ENCODE results near the gene BPNT1.
"Not testable (repeated sequence)": the region's sequence is repeated elsewhere in the genome, so short reads cannot be mapped to it uniquely, and the experiment has no call there.

Gene BPNT1

GRCh38 chr1:220113136-220113695 lies 23.6 kb upstream of the BPNT1 start:
- Histone ChIP-seq H3K36me3 (ENCODE audit: control insufficient read depth, insufficient read depth, low read length) (peaks cover 75% of the 10 kb centered on the region), H3K27me3 (ENCODE audit: control insufficient read depth, insufficient read depth, low read length) (no peaks in the 10 kb centered on the region), H3K9ac (ENCODE audit: low read length) (no peak overlapping the region), H3K4me3 (ENCODE audit: low read depth, low read length) (no peak overlapping the region), H3K9me3 (ENCODE audit: control insufficient read depth, insufficient read depth, low read depth, low read length) (no peaks in the 10 kb centered on the region), H3K4me1 (ENCODE audit: control insufficient read depth, insufficient read depth, low read length) (no peaks in the 10 kb centered on the region), H3K27ac (ENCODE audit: low read depth, low read length) (no peak overlapping the region)

DNA sequence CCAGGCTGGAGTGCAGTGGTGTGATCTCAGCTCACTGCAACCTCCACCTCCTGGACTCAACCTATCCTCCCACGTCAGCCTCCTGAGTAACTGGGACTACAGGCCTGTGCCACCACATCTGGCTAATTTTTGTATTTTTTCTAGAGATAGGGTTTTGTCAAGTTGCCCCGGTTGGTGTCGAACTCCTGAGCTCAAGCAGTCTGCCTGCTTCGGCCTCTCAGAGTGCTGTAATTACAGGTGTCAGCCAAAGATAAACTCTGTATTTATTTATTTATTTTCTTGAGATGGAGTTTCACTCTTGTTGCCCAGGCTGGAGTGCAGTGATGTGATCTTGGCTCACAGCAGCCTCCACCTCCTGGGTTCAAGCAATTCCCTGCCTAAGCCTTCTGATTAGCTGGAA lies 23.0 kb upstream of the BPNT1 start:
- not testable (repeated sequence) for H3K4me1 ChIP-seq (ENCODE audit: control insufficient read depth, insufficient read depth, low read length); H3K4me3 ChIP-seq (ENCODE audit: low read depth, low read length)
- H3K36me3 ChIP-seq (ENCODE audit: control insufficient read depth, insufficient read depth, low read length) = peaks cover 76% of the 10 kb centered on the region

DNA sequence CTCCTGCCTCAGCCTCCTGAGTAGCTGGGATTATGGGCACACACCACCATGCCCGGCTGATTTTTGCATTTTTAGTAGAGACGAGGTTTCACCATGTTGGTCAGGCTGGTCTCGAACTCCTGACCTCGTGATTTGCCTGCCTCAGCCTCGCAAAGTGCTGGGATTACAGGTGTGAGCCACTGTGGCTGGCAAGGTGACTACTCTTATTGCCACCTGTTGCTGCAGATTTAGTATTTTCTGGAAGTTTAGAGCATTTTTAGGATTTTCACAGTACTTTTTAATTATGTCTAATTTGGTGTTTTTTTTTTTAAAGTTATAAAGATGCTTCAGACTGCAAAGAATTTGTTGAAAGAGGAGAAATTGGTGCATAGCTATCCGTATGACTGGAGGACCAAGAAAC lies 20.9 kb upstream of the BPNT1 start:
- not testable (repeated sequence) for H3K27me3 ChIP-seq (ENCODE audit: control insufficient read depth, insufficient read depth, low read length); H3K4me3 ChIP-seq (ENCODE audit: low read depth, low read length); H3K4me1 ChIP-seq (ENCODE audit: control insufficient read depth, insufficient read depth, low read length); H3K9me3 ChIP-seq (ENCODE audit: control insufficient read depth, insufficient read depth, low read depth, low read length); H3K9ac ChIP-seq (ENCODE audit: low read length); H3K27ac ChIP-seq (ENCODE audit: low read depth, low read length)
- H3K36me3 ChIP-seq (ENCODE audit: control insufficient read depth, insufficient read depth, low read length) = peaks cover 79% of the 10 kb centered on the region

More for the DNA sequence above, 23.0 kb upstream of the BPNT1 start:
- H3K9ac ChIP-seq (ENCODE audit: low read length); H3K9me3 ChIP-seq (ENCODE audit: control insufficient read depth, insufficient read depth, low read depth, low read length); H3K27ac ChIP-seq (ENCODE audit: low read depth, low read length); H3K27me3 ChIP-seq (ENCODE audit: control insufficient read depth, insufficient read depth, low read length): not testable (repeated sequence)

- Histone ChIP-seq H3K27ac (ENCODE audit: low read depth, low read length) (no peak overlapping the region), H3K27me3 (ENCODE audit: control insufficient read depth, insufficient read depth, low read length) (no peaks in the 10 kb centered on the region), H3K4me3 (ENCODE audit: low read depth, low read length) (no peak overlapping the region), H3K36me3 (ENCODE audit: control insufficient read depth, insufficient read depth, low read length) (peaks cover 74% of the 10 kb centered on the region), H3K9ac (ENCODE audit: low read length) (no peak overlapping the region), H3K9me3 (ENCODE audit: control insufficient read depth, insufficient read depth, low read depth, low read length) (no peaks in the 10 kb centered on the region), H3K4me1 (ENCODE audit: control insufficient read depth, insufficient read depth, low read length) (no peaks in the 10 kb centered on the region)
These were observed 10.2 kb upstream of the BPNT1 start for GRCh38 chr1:220099826-220100225.

DNA sequence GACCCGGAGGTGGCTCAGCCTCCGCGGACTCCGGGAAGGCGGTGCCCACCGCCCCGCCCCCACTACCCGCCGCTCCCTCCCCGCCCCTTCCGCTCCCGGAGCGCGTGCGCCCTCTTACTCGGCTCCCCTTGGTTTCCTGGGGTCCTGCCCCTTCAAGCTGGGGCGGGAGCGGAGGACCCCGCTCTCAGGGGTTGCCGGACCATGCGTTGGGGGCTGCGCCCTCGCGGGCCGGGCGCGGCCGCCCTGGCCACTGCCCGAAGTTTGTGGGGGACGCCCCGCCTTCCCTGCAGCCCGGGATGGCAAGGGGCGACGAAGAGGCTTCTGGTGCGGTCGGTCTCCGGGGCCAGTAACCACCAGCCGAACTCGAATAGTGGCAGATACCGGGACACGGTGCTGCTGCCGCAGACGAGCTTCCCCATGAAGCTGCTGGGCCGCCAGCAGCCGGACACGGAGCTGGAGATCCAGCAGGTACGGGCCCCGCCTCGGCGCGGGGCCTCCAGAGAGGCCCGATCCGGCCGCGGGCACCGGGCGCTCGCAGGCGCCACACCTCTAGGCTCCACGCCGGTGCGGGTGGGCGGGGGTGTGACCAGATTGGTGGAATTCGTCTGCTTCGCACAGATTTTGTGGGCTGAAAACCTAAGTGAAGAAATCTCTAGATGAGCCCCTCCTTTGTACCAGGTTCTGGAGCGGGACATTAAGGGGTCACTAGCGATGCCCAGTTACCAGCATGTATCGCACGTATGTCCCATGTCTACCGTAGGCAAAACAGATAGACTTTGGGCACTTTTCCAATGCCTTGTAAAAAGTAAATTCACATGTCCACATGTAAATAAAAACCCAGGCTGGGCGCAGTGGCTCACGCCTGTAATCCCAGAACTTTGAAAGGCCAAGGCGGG lies 4.7 kb upstream of the BPNT1 start, which contains the start of gene IARS2:
Gene IARS2, plus strand, starts transcription at position 117 of the 896 bp plus-strand sequence. Its CDS starts 85 bp downstream, at position 202.
- Histone ChIP-seq H3K27me3 (ENCODE audit: control insufficient read depth, insufficient read depth, low read length) (no peaks in the 10 kb centered on the region), H3K9me3 (ENCODE audit: control insufficient read depth, insufficient read depth, low read depth, low read length) (no peaks in the 10 kb centered on the region), H3K27ac (ENCODE audit: low read depth, low read length) (peak within 1 kb of the TSS; percentile 89), H3K4me1 (ENCODE audit: control insufficient read depth, insufficient read depth, low read length) (peaks cover 4% of the 10 kb centered on the region; the same call in 1 of the 2 replicates), H3K36me3 (ENCODE audit: control insufficient read depth, insufficient read depth, low read length) (peaks cover 22% of the 10 kb centered on the region), H3K9ac (ENCODE audit: low read length) (peak within 1 kb of the TSS; percentile 93), H3K4me3 (ENCODE audit: low read depth, low read length) (peak within 1 kb of the TSS; percentile 100)

- H3K27ac ChIP-seq (ENCODE audit: low read depth, low read length) = no peak overlapping the region
- peaks cover 21% of the 10 kb centered on the region for H3K36me3 ChIP-seq (ENCODE audit: control insufficient read depth, insufficient read depth, low read length)
- no peaks in the 10 kb centered on the region for H3K9me3 ChIP-seq (ENCODE audit: control insufficient read depth, insufficient read depth, low read depth, low read length)
- H3K9ac ChIP-seq (ENCODE audit: low read length) = no peak overlapping the region
- H3K4me3 ChIP-seq (ENCODE audit: low read depth, low read length) = peak overlapping the region; percentile 39; the same call in 1 of the 2 replicates
- peaks cover 4% of the 10 kb centered on the region; the same call in 1 of the 2 replicates for H3K4me1 ChIP-seq (ENCODE audit: control insufficient read depth, insufficient read depth, low read length)
- H3K27me3 ChIP-seq (ENCODE audit: control insufficient read depth, insufficient read depth, low read length) = no peaks in the 10 kb centered on the region
These were observed 3.9 kb upstream of the BPNT1 start for GRCh38 chr1:220093361-220094015.

- Histone ChIP-seq H3K27ac (ENCODE audit: low read depth, low read length) (no peak overlapping the region), H3K9me3 (ENCODE audit: control insufficient read depth, insufficient read depth, low read depth, low read length) (no peaks in the 10 kb centered on the region), H3K36me3 (ENCODE audit: control insufficient read depth, insufficient read depth, low read length) (peaks cover 14% of the 10 kb centered on the region), H3K27me3 (ENCODE audit: control insufficient read depth, insufficient read depth, low read length) (no peaks in the 10 kb centered on the region), H3K4me3 (ENCODE audit: low read depth, low read length) (no peak overlapping the region), H3K9ac (ENCODE audit: low read length) (no peak overlapping the region), H3K4me1 (ENCODE audit: control insufficient read depth, insufficient read depth, low read length) (peaks cover 4% of the 10 kb centered on the region; the same call in 1 of the 2 replicates)
These were observed 3.1 kb upstream of the BPNT1 start for GRCh38 chr1:220092694-220093093.

DNA sequence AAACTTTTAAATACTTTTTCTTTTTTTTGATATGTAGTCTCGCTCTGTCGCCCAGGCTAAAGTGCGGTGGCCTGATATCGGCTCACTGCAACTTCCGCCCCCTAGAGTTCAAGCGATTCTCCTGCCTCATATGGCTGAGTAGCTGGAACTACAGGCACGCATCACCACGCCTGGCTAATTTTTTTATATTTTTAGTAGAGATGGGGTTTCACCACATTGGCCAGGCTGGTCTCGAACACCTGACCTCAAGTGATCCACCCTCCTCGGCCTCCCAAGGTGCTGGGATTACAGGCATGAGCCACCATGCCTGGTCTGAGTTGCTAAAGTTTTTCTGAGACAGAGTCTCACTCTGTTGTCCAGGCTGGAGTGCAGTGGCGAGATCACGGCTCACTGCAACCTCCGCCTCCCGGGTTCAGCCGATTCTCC lies 3.3 kb downstream of the BPNT1 start:
- not testable (repeated sequence) for H3K9me3 ChIP-seq (ENCODE audit: control insufficient read depth, insufficient read depth, low read depth, low read length); H3K4me3 ChIP-seq (ENCODE audit: low read depth, low read length); H3K9ac ChIP-seq (ENCODE audit: low read length); H3K4me1 ChIP-seq (ENCODE audit: control insufficient read depth, insufficient read depth, low read length); H3K27ac ChIP-seq (ENCODE audit: low read depth, low read length); H3K36me3 ChIP-seq (ENCODE audit: control insufficient read depth, insufficient read depth, low read length); H3K27me3 ChIP-seq (ENCODE audit: control insufficient read depth, insufficient read depth, low read length)

- Histone ChIP-seq H3K9me3 (ENCODE audit: control insufficient read depth, insufficient read depth, low read depth, low read length) (no peaks in the 10 kb centered on the region), H3K4me1 (ENCODE audit: control insufficient read depth, insufficient read depth, low read length) (no peaks in the 10 kb centered on the region), H3K4me3 (ENCODE audit: low read depth, low read length) (no peak overlapping the region), H3K27me3 (ENCODE audit: control insufficient read depth, insufficient read depth, low read length) (no peaks in the 10 kb centered on the region), H3K9ac (ENCODE audit: low read length) (no peak overlapping the region), H3K36me3 (ENCODE audit: control insufficient read depth, insufficient read depth, low read length) (no peaks in the 10 kb centered on the region), H3K27ac (ENCODE audit: low read depth, low read length) (no peak overlapping the region)
These were observed 5.1 kb downstream of the BPNT1 start for GRCh38 chr1:220084460-220084859.

GRCh38 chr1:220077887-220078286 lies 11.7 kb downstream of the BPNT1 start:
- Histone ChIP-seq H3K9ac (ENCODE audit: low read length) (no peak overlapping the region), H3K4me1 (ENCODE audit: control insufficient read depth, insufficient read depth, low read length) (no peaks in the 10 kb centered on the region), H3K9me3 (ENCODE audit: control insufficient read depth, insufficient read depth, low read depth, low read length) (no peaks in the 10 kb centered on the region), H3K27ac (ENCODE audit: low read depth, low read length) (no peak overlapping the region), H3K4me3 (ENCODE audit: low read depth, low read length) (no peak overlapping the region), H3K36me3 (ENCODE audit: control insufficient read depth, insufficient read depth, low read length) (peaks cover under 1% of the 10 kb centered on the region), H3K27me3 (ENCODE audit: control insufficient read depth, insufficient read depth, low read length) (no peaks in the 10 kb centered on the region)
